GM21423 (cell line): ENCODE measurements around the gene LCNL1.

Experiments
- ATAC-seq: cut with Tn5 transposase; IDR thresholded peaks from one replicate; pipeline ENCODE4 v1.9.1; 2021; ENCODE audit warnings: mild to moderate bottlenecking, moderate library complexity; ENCODE audit not compliant: unreplicated experiment

The LCNL1 gene

DNA sequence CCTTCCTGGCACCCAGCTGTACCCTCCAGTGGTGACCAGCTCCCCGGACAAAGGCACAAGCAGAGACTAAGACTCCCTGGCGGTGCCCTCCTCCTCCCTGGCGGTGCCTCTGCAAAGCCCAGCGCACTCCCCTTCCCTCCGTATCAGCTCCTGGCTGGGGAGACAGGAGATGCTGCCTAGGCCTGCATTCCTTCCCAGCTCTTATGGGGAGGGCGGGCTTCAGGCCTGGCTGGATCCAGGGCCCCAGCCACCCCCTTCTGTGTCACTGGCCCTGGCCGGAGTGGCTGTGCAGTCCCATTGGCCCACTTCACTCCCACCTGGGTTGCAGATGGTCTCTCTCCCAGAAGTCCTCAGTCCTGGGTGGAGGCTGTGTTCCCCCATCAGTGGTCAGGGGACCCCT lies 24.3 kb upstream of the LCNL1 start:
- no peak for ATAC-seq

- ATAC-seq = no peak
Measured at GRCh38 chr9:136958898-136959850, 23.6 kb upstream of the LCNL1 start.

GRCh38 chr9:136960212-136960937 lies 22.4 kb upstream of the LCNL1 start:
- ATAC-seq = no peak

DNA sequence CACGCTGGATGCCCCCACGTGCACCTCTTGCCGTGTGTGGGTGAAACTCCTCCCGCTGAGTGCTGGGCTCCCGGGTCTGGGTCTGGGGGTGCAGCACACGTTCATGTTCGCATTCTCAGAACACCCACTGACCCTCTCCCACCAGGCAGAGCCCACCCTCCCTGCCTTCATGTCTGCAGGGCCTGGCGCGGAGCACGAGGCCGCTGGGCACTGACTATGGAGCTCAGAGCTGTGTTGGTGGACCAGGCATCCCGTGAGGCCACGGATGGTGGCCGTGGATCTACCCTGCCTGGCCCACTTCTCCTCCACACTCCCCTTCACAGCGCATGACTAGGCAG lies 21.9 kb upstream of the LCNL1 start:
- ATAC-seq = no peak

DNA sequence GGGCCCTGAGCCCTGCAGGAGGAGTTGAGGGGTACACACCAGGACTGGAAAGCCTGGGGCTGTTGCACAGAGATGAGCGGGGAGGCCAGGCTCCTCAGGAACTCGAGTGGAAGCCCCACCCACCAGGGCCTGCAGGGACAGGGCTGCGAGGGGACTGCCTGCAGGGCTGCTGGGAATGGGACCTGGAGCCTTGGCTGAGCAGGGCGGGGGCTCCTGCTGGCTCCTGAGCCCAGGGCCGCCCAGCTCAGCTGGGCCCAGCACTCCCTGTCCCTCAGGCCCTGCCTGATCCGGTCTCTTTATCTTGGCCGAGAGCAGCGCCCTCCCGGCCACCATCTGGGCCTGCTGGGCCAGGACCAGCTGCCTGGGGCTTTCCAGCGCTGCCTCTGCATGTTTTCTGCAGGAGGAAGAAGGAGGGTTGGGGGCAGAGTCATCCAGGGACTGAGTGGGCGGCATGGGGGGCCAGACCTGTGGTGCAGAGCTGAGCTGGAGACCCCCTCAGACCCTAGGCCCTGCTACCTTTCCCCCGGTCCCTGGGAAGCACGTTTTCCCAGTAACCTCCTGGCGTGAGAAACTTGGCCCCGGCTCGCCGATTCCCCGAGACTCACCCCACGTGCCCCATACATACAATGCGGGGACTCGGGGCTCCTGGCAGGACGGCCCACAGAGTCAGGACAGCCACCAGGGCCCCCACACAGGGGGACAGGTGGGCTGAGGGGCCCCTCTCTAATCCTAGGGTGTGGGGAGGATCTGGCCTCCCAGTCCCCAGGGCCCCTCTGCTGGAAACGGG lies 21.3 kb upstream of the LCNL1 start:
- ATAC-seq = no peak

DNA sequence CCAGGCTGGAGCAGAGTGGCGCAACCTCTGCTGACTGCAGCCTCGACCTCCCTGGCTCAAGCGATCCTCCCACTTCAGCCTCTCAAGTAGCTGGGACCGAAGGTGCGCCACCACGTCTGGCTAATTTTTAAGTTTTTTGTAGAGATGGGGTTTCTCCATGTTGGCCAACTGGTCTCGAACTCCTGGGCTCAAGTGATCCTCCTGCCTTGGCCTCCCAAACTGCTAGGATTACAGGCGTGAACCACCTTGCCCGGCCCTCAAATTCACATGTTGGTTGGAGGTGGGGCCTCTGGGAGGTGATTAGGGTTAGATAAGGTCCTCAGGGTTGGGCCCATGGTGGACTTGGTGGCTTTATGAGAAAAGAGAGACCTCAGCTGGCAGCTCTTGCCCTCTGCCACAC lies 20.6 kb upstream of the LCNL1 start:
- ATAC-seq = no peak

DNA sequence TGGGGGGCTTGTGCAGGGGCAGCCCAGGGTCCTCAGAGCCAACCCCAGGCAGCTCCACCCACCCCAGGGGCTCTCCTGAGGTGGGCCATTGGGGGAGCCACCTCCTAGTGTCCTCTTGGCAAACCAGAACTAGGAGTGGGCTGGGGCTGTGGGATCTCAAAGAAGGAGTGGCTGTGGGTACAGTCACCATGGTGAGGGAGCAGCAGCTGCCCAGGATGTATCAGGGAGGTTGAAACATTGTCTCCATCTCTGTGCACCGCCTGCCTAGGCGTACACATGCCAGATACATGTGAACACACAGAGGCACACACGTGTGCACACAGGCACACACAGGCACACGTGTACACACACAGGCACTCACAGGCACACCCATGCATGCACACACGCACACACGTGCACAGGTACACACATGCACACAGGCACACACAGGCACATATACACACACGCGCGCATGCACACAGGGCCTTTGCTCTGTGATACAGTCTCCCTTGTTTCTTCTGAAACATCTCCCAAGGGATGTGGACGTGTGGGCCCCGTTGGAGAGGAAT lies 20.0 kb upstream of the LCNL1 start:
- no peak for ATAC-seq

GRCh38 chr9:136963341-136963740 lies 19.5 kb upstream of the LCNL1 start:
- ATAC-seq = no peak

DNA sequence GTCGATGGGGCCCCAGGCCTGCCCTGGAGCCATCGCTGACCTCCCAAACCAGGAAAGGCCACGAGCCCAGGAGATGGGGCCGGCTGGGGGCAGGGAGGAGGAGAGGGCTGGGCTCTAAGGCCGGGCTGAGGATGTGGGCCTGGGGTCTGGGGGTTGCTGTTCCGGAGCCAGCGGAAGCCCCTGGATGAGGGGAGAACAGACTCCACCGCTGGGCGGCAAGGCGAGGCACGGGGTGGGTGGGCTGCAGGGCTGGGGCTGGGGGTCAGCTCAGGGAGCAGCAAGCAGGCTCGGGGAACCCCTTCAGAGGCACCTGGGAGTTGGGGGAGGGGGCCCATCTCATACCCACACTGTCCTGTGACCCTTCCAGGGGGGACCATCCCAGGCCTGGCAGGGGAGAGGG lies 19.0 kb upstream of the LCNL1 start:
- ATAC-seq = no peak

GRCh38 chr9:136964171-136964689 lies 18.6 kb upstream of the LCNL1 start:
- no peak for ATAC-seq

- no peak for ATAC-seq
Measured at GRCh38 chr9:136964833-136965422, 17.9 kb upstream of the LCNL1 start.

DNA sequence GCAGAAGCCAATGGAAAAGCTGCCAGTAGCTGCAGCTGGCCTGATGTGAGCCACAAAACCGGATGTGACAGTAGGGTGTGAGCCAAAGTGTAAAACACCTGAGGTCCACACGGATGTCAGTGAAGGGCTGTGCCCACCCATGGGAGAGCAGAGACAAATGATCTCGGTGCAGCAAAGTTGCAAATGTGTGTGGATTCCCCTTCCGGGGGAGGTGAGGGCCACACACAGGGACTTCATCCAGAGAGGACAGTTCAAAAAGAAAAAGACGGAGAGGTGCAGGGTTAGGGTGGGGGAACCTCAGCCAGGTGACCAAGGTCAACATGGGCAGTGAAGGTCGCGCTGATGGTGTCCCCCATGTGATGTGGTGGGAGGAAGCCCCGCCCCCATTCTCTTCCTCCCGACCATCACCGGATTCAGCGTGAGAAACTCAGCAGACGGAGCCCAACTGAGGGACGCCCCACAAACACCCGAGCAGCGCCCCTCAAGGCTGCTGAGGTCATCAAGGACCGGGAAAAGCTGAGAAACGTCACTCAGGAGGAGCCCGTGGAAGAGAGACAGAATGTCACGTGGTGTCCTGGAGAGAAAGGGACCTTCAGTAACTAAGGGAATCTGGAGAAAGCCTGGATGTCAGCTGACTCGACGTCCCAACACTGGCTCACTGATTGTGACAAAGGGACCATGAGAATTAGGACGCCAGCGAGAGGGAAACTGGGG lies 16.9 kb upstream of the LCNL1 start:
- no peak for ATAC-seq

DNA sequence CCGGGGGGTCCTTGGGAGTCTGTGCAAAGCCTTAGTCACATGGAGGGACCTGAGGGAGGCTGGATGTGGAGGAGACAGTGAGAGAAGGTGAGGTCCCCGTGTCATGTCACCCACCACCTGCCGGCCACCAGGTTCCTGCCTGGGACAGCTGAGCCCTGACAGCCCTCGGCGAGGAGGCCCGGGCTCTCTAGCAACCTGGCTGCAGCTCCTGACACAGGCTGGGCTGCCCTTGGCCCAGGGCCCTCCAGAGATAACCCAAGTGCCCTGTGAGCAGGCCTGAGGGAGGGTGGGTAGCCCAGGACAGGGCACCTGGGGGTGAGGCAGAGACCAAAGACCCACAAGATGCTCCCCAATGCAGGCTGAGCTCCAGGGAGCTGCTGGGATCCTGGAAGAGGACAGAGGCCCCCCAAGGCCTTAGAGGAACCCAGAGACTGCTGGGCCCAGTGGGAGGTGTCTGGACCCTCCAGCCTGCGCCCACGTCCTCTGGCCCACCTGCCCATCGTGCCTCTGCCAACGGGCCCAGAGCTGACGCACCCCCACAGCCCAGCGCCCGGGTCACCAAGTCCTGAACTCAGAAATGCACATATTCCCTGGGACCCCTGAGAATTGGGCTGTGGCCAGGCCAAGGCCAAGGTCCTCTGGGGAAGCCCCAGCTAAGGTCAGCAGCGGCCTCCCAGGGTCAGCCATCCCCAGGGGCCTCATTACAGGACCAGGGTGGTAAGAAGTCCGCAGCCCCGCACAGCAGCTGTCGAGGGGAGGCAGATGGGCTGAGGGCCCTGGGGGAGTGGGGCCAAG lies 14.3 kb upstream of the LCNL1 start:
- ATAC-seq = no peak

- no peak for ATAC-seq
Measured at GRCh38 chr9:136969150-136969549, 13.6 kb upstream of the LCNL1 start.

- ATAC-seq = no peak
Measured at GRCh38 chr9:136969774-136970173, 13.0 kb upstream of the LCNL1 start.

DNA sequence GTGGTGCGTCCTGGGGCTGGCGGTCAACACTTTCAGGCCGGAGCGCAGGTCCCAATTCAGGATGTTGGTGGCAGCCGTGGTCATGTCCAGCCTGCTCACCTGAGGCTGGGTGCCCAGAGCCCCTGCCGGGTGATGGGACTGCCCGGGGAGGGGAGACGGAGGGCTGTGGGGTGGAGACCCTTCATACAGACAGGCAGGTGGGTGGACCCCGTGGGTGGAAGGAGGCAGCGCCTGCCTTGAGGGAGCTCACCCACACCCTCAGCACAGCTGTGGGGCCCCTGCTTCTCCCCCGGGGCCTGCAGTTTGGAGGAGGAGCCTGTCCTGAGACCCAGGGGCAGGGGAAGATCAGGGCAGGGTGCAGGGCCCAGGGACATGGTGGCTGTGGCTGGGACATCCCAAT lies 12.4 kb upstream of the LCNL1 start:
- ATAC-seq = no peak

DNA sequence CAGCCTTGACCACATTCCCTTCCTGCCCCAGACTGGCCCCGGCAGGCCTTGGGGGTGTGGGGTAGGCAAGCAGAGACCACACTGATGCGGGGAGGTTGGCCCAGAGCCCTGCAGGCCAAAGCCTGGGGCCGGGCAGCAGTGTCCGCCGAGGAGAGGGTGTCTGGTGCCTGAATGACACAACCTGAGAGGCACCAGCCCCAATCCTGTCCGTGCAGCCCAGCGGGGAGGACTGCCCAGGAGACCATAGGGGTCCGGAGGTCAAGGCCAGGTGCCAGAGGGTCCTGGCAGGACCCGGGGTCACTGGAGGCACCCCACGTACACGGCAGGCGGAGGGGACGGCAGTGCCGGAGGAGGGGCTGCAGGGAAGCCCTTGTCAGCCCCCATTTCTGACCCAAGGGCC lies 11.0 kb upstream of the LCNL1 start:
- no peak for ATAC-seq

DNA sequence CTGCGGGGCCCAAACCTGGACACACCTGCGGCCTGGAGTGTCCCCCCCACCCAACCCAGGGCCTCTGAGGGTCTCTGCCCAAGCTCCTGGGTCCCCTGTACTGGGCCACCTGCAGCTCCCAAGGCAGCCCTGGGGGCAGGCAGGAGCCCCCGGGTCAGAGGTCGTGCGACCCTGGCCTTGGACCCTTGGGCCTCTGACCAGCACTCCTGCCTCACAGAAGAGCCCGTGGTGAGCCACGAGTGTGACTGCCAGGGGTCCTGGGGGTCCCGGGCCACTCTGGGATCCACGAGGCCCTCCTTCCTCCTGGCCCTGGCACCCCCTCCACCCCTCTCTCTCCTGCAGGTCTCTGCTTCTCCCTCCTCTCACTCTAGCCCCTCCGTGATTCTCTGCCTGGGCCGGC lies 10.5 kb upstream of the LCNL1 start:
- ATAC-seq = no peak

- ATAC-seq = no peak
Measured at GRCh38 chr9:136972743-136973142, 10.1 kb upstream of the LCNL1 start.
